Smooth muscle cell (in vitro differentiated cells): Measurements from ENCODE around the gene LYSMD4. TPM values are rescaled to one million over a fixed set of nuclear protein-coding genes. Genes with fewer than 3 reads are reported as not detected.

Experiments
- DNase-seq: peaks from one replicate; lab custom pipeline; 2025; ENCODE audit not compliant: unreplicated experiment; lab: John Stamatoyannopoulos, UW
- H2AFZ ChIP-seq: fragments of 200-600 bp; sonication (generic); 2 replicates; pipeline ENCODE4 v1.6.0; 2016; ENCODE audit warnings: antibody characterized with exemption, low read depth, mild to moderate bottlenecking
- H3F3A ChIP-seq: fragments of 200-600 bp; sonication (generic); 2 replicates; pipeline ENCODE4 v1.6.0; 2017; ENCODE audit warnings: antibody characterized with exemption, low read depth
- H3K27ac ChIP-seq: fragments of 200-600 bp; sonication (generic); 2 replicates; pipeline ENCODE4 v1.5.1; 2016; ENCODE audit warnings: low read depth, mild to moderate bottlenecking
- H3K27me3 ChIP-seq: fragments of 200-600 bp; sonication (generic); 2 replicates; pipeline ENCODE4 v1.6.1; 2016; ENCODE audit warnings: low read depth, mild to moderate bottlenecking
- H3K36me3 ChIP-seq: fragments of 200-600 bp; sonication (generic); 2 replicates; pipeline ENCODE4 v1.5.1; 2016; ENCODE audit warnings: low read depth
- H3K4me1 ChIP-seq: fragments of 200-600 bp; sonication (generic); 2 replicates; pipeline ENCODE4 v1.5.1; 2016; ENCODE audit warnings: low read depth
- H3K4me2 ChIP-seq: fragments of 200-600 bp; sonication (generic); 2 replicates; pipeline ENCODE4 v1.6.0; 2016; ENCODE audit warnings: mild to moderate bottlenecking
- H3K4me3 ChIP-seq: fragments of 200-600 bp; sonication (generic); 2 replicates; pipeline ENCODE4 v1.5.1; 2016; ENCODE audit warnings: mild to moderate bottlenecking
- H3K79me2 ChIP-seq: fragments of 200-600 bp; sonication (generic); 2 replicates; pipeline ENCODE4 v1.6.0; 2016; ENCODE audit warnings: low read depth, mild to moderate bottlenecking
- H3K9ac ChIP-seq: fragments of 200-600 bp; sonication (generic); 2 replicates; pipeline ENCODE4 v1.6.0; 2016; ENCODE audit warnings: low read depth
- H3K9me3 ChIP-seq: fragments of 200-600 bp; sonication (generic); replicated peaks from 2 replicates; pipeline ENCODE4 v1.5.1; 2016; ENCODE audit warnings: low read depth
- H4K20me1 ChIP-seq: fragments of 200-600 bp; sonication (generic); 2 replicates; pipeline ENCODE4 v1.6.0; 2016; ENCODE audit warnings: low read depth
- CTCF ChIP-seq: fragments of 200-600 bp; sonication (generic); IDR thresholded peaks from 2 replicates; pipeline ENCODE4 v1.5.1; 2017; ENCODE audit warnings: borderline replicate concordance, mild to moderate bottlenecking, antibody characterized with exemption; ENCODE audit not compliant: insufficient read depth, poor library complexity, severe bottlenecking
- WGBS: methylation state at CpG from one replicate; pipeline ENCODE4 v1.1.7; 2016; ENCODE audit warnings: low lambda C conversion rate; 5-methylcytosine and 5-hydroxymethylcytosine counted together
- polyA plus RNA-seq: library from polyadenylated mRNA; unstranded; fragments of >200 nt; fragmentation: Nextera tagmentation; extraction: Ambion mirVana; gene quantifications from 2 replicates; pipeline ENCODE4 v1.2.1, GENCODE V29; 2016
- total RNA-seq: library from RNA; depleted of rRNA; stranded (reverse); fragments of >200 nt; gene quantifications from 2 replicates; pipeline ENCODE4 v1.2.3, GENCODE V29; 2014

The LYSMD4 gene
- total and polyA plus RNA-seq, 2 experiments from 2014 or later = 4.4 to 6.0 TPM

- Histone ChIP-seq H3K4me1 (peaks cover 7% of the 10 kb centered on the region), H2AFZ (no peak overlapping the region), H3F3A (no peaks in the 10 kb centered on the region), H3K27me3 (peaks cover 12% of the 10 kb centered on the region), H3K79me2 (no peaks in the 10 kb centered on the region), H3K9me3 (no peaks in the 10 kb centered on the region), H3K4me2 (no peak overlapping the region), H3K27ac (no peak overlapping the region), H3K4me3 (no peak overlapping the region), H4K20me1 (no peaks in the 10 kb centered on the region), H3K9ac (no peak overlapping the region), H3K36me3 (no peaks in the 10 kb centered on the region)
- 92% methylated on average over 2 of the region's 2 CpGs for WGBS
- no peak for DNase-seq
- TF ChIP-seq CTCF = no peak
Observed at GRCh38 chr15:99763827-99764226, 30.6 kb upstream of the LYSMD4 start.

GRCh38 chr15:99762288-99762687, 29.1 kb upstream of the LYSMD4 start:
- no peaks in the 10 kb centered on the region for H3K36me3 ChIP-seq
- no peak for DNase-seq
- 96% methylated on average over 1 of the region's 1 CpG for WGBS
- no peaks in the 10 kb centered on the region for H3K79me2 ChIP-seq
- H3F3A ChIP-seq = no peaks in the 10 kb centered on the region
- no peak overlapping the region for H3K4me2 ChIP-seq
- no peak overlapping the region for H2AFZ ChIP-seq
- H3K4me1 ChIP-seq = peaks cover 7% of the 10 kb centered on the region
- H3K27me3 ChIP-seq = peaks cover 12% of the 10 kb centered on the region
- no peak overlapping the region for H3K9ac ChIP-seq
- H4K20me1 ChIP-seq = no peaks in the 10 kb centered on the region
- no peak for TF ChIP-seq CTCF
- H3K9me3 ChIP-seq = no peaks in the 10 kb centered on the region
- H3K4me3 ChIP-seq = no peak overlapping the region
- no peak overlapping the region for H3K27ac ChIP-seq

DNA sequence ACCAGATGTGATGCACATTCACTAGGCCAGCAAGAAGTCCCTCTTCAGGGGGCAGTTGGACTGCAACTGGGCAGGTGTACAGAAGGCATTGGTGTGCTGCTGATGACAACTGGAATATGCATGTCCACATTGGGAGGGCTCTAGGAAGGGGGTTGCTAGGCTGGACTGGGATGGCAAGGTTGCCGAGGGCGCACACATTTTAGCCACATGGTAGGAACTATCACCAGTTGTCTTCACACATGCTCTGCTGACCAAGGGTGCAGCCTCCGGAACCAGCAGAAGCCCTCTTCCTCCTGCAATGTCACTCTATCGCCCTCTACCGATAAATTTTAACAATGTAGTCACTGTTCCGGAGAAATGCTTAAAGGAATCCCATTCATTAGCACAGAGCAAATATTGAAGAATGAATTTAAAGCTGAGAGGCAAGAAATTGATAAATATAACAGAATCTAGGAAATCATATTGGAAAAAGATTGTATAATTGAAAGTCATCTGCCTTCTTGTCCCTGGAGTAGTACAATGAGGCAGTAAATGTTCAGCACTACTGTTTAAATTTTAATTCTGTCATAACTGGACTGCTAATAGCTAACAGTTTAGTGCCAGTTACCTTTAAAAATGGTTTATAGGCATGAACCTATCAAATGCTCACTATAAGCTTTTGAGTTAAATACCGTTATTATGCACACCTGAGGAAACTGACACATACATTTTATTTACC, 22.6 kb upstream of the LYSMD4 start:
- Histone ChIP-seq H3K4me1 (peaks cover 4% of the 10 kb centered on the region), H3K9ac (no peak overlapping the region), H3K4me2 (no peak overlapping the region), H3K27me3 (peaks cover 4% of the 10 kb centered on the region), H3K9me3 (no peaks in the 10 kb centered on the region), H3F3A (no peaks in the 10 kb centered on the region), H3K36me3 (no peaks in the 10 kb centered on the region), H3K4me3 (no peak overlapping the region), H2AFZ (no peak overlapping the region), H3K27ac (no peak overlapping the region), H3K79me2 (no peaks in the 10 kb centered on the region), H4K20me1 (no peaks in the 10 kb centered on the region)
- TF ChIP-seq CTCF = peak; percentile 78
- 8% methylated on average over 7 of the region's 7 CpGs for WGBS
- no peak for DNase-seq

DNA sequence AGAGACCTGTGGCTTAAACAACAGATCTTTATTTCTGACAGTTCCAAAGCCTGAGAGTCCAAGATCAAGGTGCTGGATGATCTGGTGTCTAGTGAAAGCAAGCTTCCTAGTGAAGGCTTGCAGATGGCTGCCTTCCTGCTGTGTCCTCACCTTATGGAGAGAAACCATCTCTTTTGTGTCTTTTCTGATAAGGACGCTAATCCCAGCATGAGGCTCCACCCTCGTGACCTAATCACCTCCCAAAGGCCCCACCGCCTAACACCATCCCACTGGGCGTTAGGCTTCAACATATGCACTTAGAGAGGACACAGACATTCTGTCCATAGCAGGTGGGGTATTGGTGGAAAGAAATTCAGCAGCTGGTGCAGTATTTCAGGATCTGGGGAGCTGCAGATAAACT, 19.8 kb upstream of the LYSMD4 start:
- no peak overlapping the region for H3K27ac ChIP-seq
- H3K4me2 ChIP-seq = no peak overlapping the region
- no peaks in the 10 kb centered on the region for H3F3A ChIP-seq
- no peaks in the 10 kb centered on the region for H3K36me3 ChIP-seq
- H3K9ac ChIP-seq = no peak overlapping the region
- H3K4me1 ChIP-seq = peaks cover 4% of the 10 kb centered on the region
- no peak for DNase-seq
- WGBS = 82% methylated on average over 4 of the region's 4 CpGs
- H3K9me3 ChIP-seq = no peaks in the 10 kb centered on the region
- no peak for TF ChIP-seq CTCF
- no peaks in the 10 kb centered on the region for H3K27me3 ChIP-seq
- H2AFZ ChIP-seq = no peak overlapping the region
- no peaks in the 10 kb centered on the region for H3K79me2 ChIP-seq
- no peaks in the 10 kb centered on the region for H4K20me1 ChIP-seq
- no peak overlapping the region for H3K4me3 ChIP-seq
